VCaP (cell line): ENCODE measurements around the gene SH2D1A.
"Not testable (repeated sequence)": the region's sequence is repeated elsewhere in the genome, so short reads cannot be mapped to it uniquely, and the experiment has no call there.

Experiments
- H3K27ac ChIP-seq: fragments of 450-650 bp; 2 replicates; pipeline ENCODE4 v1.5.1; 2017
- CTCF ChIP-seq: fragments of 450-650 bp; conservative IDR thresholded peaks from 2 replicates; pipeline ENCODE4 v1.5.1; 2017; ENCODE audit warnings: mild to moderate bottlenecking, moderate library complexity

SH2D1A gene

DNA sequence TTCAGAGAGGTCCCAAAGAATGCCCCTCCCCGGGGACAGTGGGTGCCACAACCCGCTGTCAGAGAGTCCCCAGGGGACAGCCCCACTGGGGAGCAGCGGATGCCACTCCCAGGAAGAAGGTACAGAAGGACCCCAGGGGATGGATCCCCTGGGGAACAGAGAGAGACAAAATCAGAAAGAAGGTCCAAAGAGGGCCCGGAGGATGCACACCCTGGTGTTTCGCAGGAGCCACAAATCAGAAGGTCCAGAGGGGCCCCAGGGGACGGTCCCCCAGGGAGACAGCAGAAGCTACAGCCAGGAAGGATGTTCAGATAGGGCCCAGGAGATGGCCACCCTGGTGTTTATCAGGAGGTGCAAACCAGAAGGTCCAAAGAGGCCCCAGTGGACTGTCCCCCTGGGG, 12.5 kb upstream of the SH2D1A start:
- TF ChIP-seq CTCF, result no peak
- no peak overlapping the region for H3K27ac ChIP-seq

DNA sequence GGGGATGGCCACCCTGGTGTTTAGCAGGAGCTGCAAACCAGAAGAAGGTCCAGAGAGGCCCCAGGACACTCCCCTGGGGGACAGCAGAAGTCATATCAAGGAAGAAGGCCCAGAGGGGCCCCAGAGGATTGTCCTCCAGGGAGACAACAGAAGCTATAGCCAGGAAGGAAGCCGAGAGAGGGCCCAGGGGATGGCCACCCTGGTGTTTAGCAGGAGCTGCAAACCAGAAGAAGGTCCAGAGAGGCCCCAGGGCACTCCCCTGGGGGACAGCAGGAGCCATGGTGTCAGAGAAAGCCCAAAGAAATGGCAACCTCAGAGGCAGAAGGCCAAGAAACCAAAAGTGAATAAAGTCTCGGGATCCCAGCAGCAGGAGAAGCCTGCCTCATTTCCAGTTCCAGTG, 11.8 kb upstream of the SH2D1A start:
- H3K27ac ChIP-seq, result not testable (repeated sequence)

- no peak for TF ChIP-seq CTCF
- H3K27ac ChIP-seq, result no peak overlapping the region
Observed at GRCh38 chrX:124335598-124335997, 10.8 kb upstream of the SH2D1A start.

DNA sequence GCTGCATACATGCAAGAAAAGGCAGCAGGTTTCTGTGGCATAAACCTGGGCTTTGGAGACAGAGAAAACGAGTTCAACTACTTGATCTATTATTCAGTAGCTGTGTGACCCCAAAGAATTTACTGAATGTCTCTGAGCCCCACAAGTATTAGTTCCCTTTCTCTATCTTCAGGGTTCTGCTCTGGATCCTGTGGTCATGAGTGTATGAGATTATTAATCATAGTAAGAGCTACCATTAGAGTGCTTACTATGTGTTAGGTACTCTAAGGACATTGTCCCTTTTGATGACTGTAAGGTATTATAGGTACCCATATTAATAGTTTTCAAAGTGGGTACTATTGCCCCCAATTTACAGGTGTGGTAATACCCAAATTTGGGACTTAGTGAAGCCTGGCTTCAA, 8.4 kb upstream of the SH2D1A start:
- no peak overlapping the region for H3K27ac ChIP-seq
- TF ChIP-seq CTCF, result no peak

DNA sequence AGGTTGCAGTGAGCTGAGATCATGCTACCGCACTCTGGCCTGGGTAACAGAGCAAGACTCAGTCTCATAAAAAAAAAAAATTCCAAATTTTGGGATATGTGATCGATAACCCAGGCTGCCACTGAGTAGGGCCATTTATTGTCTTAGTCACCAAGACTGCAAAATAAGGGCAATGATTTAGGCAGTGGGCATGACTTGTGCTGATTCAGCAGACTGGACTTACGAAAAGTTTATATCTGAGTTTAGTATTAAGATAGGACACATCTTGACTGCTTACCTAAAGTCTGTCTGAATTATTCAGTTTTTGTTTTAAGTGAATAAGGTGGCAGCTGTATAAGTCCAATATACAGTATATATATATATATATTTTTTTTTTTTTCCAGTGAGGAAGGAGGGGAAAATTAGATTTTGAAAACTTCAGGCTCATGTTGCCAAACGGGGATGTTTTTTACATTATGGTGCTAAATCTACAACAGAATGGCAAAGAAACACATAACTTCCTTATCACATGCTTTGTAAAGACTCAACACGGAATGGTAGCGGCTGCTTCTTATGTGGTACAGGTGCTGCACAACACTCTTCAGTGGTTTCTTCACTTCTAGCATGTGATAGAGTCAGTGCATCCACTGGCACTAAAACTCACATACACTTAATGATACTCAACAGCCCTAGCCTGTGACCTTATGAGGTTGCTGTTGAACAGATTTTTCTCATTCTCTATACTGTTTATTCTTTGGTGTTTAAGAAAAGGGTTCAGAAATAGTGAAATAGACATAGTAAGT, 7.4 kb upstream of the SH2D1A start:
- no peak overlapping the region for H3K27ac ChIP-seq
- no peak for TF ChIP-seq CTCF

DNA sequence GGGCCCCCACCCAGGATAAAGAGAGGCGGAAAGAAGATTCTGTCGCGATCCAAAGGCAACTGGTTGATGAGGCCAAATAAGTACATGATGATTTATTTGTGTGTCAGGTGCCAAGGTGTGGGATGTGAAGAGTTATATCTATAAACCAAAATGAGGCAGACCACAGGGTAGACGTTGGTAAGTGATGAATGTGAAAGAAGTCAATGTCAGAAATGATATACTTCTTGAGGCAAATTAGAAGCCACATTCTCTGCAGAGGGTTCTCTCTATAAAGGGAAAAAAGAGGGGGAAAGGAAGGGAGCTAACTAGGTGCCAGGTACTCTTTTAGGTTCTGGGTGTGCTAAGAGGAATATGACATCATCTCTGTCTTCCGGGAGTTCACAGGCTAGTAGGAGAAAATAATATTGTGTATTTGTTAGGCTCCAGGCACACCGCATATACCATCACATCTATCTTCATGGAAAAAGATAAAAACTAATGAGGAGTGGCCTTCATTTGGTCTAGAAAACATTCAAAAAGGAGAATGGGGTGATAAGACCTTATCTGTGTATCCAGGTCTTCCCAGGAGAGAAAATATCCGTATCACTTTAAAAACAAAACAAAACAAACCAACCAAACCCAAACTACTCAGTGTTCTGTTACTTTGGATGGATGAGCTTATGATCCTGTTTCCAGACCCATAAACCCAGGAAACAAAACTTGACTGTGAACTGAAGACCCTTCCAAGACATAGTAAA, 4.8 kb upstream of the SH2D1A start:
- TF ChIP-seq CTCF, result no peak
- H3K27ac ChIP-seq, result no peak overlapping the region

- no peak for TF ChIP-seq CTCF
- H3K27ac ChIP-seq, result no peak overlapping the region
Observed at GRCh38 chrX:124342174-124342867, 4.0 kb upstream of the SH2D1A start.
